Spinal cord (tissue), 10 donors: Measurements from ENCODE around the gene ADGRL3. TPM values are rescaled to one million over a fixed set of nuclear protein-coding genes. Genes with fewer than 3 reads are reported as not detected.
A peak's percentile ranks its signal among the peaks of the same experiment; 100 is the strongest.
"Not testable (repeated sequence)": the region's sequence is repeated elsewhere in the genome, so short reads cannot be mapped to it uniquely, and the experiment has no call there.

ENCODE experiments used
- DNase-seq, 6 donors: peaks; one replicate each; pipeline versions ENCODE4 v3.0.0 to v3.0.0-alpha.2; 2013 to 2015; ENCODE audit warnings: low spot score in 6 of 6, low read depth in 4 of 6
- H3K27ac ChIP-seq: one replicate; pipeline ENCODE4 v1.5.1; 2013; ENCODE audit warnings: low read depth, low read length, control low read depth
- H3K27me3 ChIP-seq: one replicate; pipeline ENCODE4 v1.6.1; 2013; ENCODE audit warnings: low read length; ENCODE audit not compliant: control insufficient read depth, insufficient read depth
- H3K36me3 ChIP-seq: one replicate; pipeline ENCODE4 v1.6.1; 2013; ENCODE audit warnings: low read length; ENCODE audit not compliant: control insufficient read depth, insufficient read depth
- H3K4me1 ChIP-seq: one replicate; pipeline ENCODE4 v1.6.1; 2013; ENCODE audit warnings: low read length; ENCODE audit not compliant: control insufficient read depth, insufficient read depth
- H3K4me3 ChIP-seq: one replicate; pipeline ENCODE4 v1.5.1; 2013; ENCODE audit warnings: low read depth, low read length, control low read depth
- H3K9me3 ChIP-seq: one replicate; pipeline ENCODE4 v1.6.1; 2013; ENCODE audit warnings: low read length; ENCODE audit not compliant: control insufficient read depth, insufficient read depth
- WGBS: methylation state at CpG from one replicate; pipeline ENCODE4 v1.1.5; 2013; ENCODE audit warnings: missing lambda C conversion rate; ENCODE audit not compliant: insufficient coverage; 5-methylcytosine and 5-hydroxymethylcytosine counted together
- polyA plus RNA-seq, 2 donors: library from polyadenylated mRNA; unstranded; fragments of 120-200 nt; gene quantifications; one replicate each; pipeline ENCODE4 v1.2.1, GENCODE V29; 2013; ENCODE audit not compliant: insufficient read length in 2 of 2
- total RNA-seq, 2 donors: library from RNA; depleted of rRNA in 1 of 2; stranded (reverse); fragments of 120-200 nt in 1 of 2; fragments of >200 nt in 1 of 2; gene quantifications; one replicate each; pipeline versions ENCODE4 v1.2.3 to v1.2.4, GENCODE V29; 2013 to 2014
- donor health status: healthy.

The ADGRL3 gene
- total and polyA plus RNA-seq, 4 donors = 76.2 to 220 (median 114) TPM

GRCh38 chr4:61984260-61984909, 784.3 kb downstream of the ADGRL3 start:
- WGBS = 69% methylated on average over 3 of the region's 4 CpGs
- H3K36me3 ChIP-seq = peaks cover 5% of the 10 kb centered on the region
- H3K27ac ChIP-seq = no peak overlapping the region
- H3K27me3 ChIP-seq = no peaks in the 10 kb centered on the region
- no peaks in the 10 kb centered on the region for H3K9me3 ChIP-seq
- no peak overlapping the region for H3K4me3 ChIP-seq
- DNase-seq = no peak
- H3K4me1 ChIP-seq = no peaks in the 10 kb centered on the region

DNA sequence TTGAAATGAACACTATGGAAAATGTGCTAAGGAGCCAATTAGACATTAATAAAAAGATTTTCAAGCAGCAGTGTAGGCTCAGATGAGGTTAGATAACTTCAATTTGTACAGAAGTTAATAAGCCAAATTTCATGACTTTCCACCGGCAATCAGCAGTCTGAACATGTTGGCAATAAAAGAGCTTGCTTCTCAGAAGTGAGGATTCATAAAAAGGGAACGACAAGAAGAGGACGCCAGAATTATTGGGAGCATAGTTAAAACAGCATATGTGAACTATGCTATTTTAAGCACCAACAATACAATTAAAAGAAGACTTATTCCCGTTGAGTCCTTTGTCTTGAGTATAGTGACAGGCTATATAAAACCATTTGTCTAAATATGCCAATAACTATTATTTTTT, 785.3 kb downstream of the ADGRL3 start:
- H3K27ac ChIP-seq = no peak overlapping the region
- no peaks in the 10 kb centered on the region for H3K4me1 ChIP-seq
- H3K9me3 ChIP-seq = no peaks in the 10 kb centered on the region
- no peak for DNase-seq
- H3K27me3 ChIP-seq = no peaks in the 10 kb centered on the region
- H3K4me3 ChIP-seq = no peak overlapping the region
- peaks cover 2% of the 10 kb centered on the region for H3K36me3 ChIP-seq
- 100% methylated on average over 1 of the region's 4 CpGs for WGBS

GRCh38 chr4:61986929-61987328, 786.8 kb downstream of the ADGRL3 start:
- H3K36me3 ChIP-seq, H3K27me3 ChIP-seq, H3K9me3 ChIP-seq, H3K4me3 ChIP-seq, DNase-seq, H3K4me1 ChIP-seq, H3K27ac ChIP-seq: not testable (repeated sequence)
- WGBS = 100% methylated on average over 3 of the region's 7 CpGs

- H3K27me3 ChIP-seq = no peaks in the 10 kb centered on the region
- no peaks in the 10 kb centered on the region for H3K4me1 ChIP-seq
- no peak overlapping the region for H3K4me3 ChIP-seq
- no peaks in the 10 kb centered on the region for H3K9me3 ChIP-seq
- no CpG with 5 or more reads among the region's 2 CpGs for WGBS
- no peak overlapping the region for H3K27ac ChIP-seq
- peak in 2 of 6 donors; percentile 51 to 87 for DNase-seq
- H3K36me3 ChIP-seq = no peaks in the 10 kb centered on the region
Observed at GRCh38 chr4:61992351-61992750, 792.2 kb downstream of the ADGRL3 start.

DNA sequence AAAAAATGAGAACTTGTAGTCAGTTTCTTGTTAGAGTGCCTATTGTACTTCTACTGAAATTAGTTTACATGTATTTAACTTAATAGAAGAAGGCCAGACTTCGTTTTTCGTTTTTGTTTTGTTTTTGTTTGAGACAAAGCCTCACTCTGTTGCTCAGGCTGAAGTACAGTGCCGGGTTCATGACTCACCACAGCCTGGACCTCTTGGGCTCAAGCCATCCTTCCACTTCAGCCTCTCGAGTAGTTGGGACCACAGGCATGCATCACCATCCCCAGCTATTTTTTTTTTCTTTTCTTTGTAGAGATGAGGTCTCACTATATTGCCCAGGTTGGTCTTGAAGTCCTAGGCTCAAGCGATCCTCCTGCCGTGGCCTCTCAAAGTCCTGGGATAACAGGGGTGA, 793.9 kb downstream of the ADGRL3 start:
- WGBS = 100% methylated on average over 2 of the region's 6 CpGs
- no peak for DNase-seq
- H3K27me3 ChIP-seq = no peaks in the 10 kb centered on the region
- no peak overlapping the region for H3K4me3 ChIP-seq
- no peaks in the 10 kb centered on the region for H3K9me3 ChIP-seq
- H3K36me3 ChIP-seq = no peaks in the 10 kb centered on the region
- no peaks in the 10 kb centered on the region for H3K4me1 ChIP-seq
- H3K27ac ChIP-seq = no peak overlapping the region

DNA sequence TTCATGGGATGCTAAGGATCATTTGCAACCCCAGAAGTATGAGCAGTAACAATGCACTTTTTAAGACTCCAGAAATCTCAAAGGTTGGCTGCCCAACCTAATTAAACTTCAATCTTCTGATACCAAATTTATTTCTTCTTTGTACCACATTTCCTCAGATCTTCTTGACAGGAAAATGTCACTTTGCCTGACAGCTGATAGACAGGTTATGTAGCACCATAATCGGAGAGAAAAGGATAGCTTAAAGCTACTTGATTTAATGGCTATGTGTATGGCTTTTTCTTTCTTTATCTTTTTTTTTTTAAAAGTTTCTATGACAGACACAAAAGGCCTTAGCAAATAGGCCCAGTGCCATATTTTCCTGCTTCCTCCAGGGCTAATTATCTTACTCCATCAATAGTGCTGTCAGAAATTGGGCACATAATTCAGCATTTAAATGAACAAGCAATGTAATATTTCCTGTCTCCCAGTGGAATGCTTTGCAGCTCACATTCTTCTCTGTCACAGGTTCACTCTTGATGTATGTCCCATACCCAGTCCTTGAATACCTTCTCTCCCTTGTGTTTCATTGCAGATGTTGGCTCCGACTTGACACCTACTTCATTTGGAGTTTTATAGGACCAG, 795.7 kb downstream of the ADGRL3 start:
- no peak overlapping the region for H3K4me3 ChIP-seq
- no peak overlapping the region for H3K27ac ChIP-seq
- no CpG with 5 or more reads among the region's 2 CpGs for WGBS
- H3K9me3 ChIP-seq = no peaks in the 10 kb centered on the region
- H3K27me3 ChIP-seq = no peaks in the 10 kb centered on the region
- H3K36me3 ChIP-seq = no peaks in the 10 kb centered on the region
- H3K4me1 ChIP-seq = no peaks in the 10 kb centered on the region
- DNase-seq = peak in 2 of 6 donors; percentile 35 to 54

- no CpG with 5 or more reads among the region's 1 CpG for WGBS
- Histone ChIP-seq H3K4me1 (no peaks in the 10 kb centered on the region), H3K27me3 (no peaks in the 10 kb centered on the region), H3K36me3 (no peaks in the 10 kb centered on the region), H3K27ac (no peak overlapping the region), H3K9me3 (no peaks in the 10 kb centered on the region), H3K4me3 (no peak overlapping the region)
- DNase-seq = no peak
Observed at GRCh38 chr4:61996943-61997342, 796.8 kb downstream of the ADGRL3 start.

DNA sequence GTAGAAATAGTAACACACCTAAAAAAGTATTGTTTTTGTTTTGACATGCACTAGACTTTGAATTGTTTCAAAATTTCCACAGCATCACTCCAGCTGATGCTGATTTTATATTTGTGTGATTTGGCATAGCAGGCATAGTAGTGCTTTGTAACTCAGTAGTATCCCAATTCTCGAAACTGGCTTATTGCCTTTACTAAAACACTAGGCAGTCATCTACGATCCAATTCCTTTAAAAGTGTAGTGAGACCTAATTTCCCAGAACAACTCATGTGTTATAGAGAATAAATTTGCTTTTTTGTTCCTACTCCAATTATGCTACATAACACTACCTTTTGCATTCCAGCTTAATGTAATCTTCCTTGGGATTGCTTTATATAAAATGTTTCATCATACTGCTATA, 797.7 kb downstream of the ADGRL3 start:
- Histone ChIP-seq H3K4me3 (no peak overlapping the region), H3K4me1 (no peaks in the 10 kb centered on the region), H3K9me3 (no peaks in the 10 kb centered on the region), H3K27me3 (no peaks in the 10 kb centered on the region), H3K27ac (no peak overlapping the region), H3K36me3 (no peaks in the 10 kb centered on the region)
- peak in 3 of 6 donors; percentile 12 to 64 (median 26) for DNase-seq
- WGBS = no CpG with 5 or more reads among the region's 2 CpGs

DNA sequence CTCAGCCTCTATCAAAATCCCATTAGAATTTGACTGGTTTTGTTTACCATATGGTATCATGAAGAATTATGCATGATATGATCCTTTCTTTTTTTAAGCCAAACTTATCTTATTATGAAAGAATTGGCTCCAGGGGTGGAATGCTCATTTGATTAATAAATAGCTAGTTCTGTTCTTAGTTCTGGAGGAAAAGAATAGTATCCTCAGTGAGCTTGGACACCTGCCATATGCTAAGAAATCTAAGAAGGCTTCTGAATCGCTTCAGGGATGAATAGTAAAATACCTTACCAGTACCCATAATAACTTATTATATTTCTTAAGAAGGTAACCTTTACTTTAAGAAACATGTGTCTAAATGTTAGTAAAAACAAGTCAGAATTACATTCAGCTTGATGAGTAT, 803.6 kb downstream of the ADGRL3 start:
- Histone ChIP-seq H3K9me3 (no peaks in the 10 kb centered on the region), H3K27me3 (no peaks in the 10 kb centered on the region), H3K4me3 (no peak overlapping the region), H3K36me3 (no peaks in the 10 kb centered on the region), H3K27ac (no peak overlapping the region), H3K4me1 (no peaks in the 10 kb centered on the region)
- WGBS = no CpG with 5 or more reads among the region's 1 CpG
- peak in 2 of 6 donors; percentile 37 to 38 for DNase-seq

DNA sequence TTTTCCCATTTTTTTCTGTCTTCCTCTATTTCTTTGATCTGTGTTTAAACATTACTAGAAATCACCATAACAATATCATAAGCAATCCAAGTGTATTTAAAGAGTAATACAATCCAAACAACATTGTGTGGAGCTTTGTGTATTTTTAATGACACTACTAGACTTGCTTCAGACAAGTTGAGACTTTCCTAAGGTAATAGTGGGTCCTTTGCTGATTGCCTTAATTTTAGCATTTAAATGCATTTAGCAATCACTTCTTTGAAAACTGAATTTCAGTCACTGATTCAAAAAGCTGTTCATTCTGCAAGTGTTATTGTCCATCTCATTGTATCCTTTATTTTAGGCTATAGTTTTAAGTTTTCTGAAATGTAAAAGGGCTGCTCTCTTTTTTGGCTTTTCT, 804.8 kb downstream of the ADGRL3 start:
- H3K9me3 ChIP-seq = no peaks in the 10 kb centered on the region
- no peak overlapping the region for H3K27ac ChIP-seq
- DNase-seq = no peak
- no peaks in the 10 kb centered on the region for H3K27me3 ChIP-seq
- no peak overlapping the region for H3K4me3 ChIP-seq
- no peaks in the 10 kb centered on the region for H3K36me3 ChIP-seq
- no peaks in the 10 kb centered on the region for H3K4me1 ChIP-seq
